Osteocyte (in vitro differentiated cells): ENCODE measurements around the gene SPINDOC. TPM values are rescaled to one million over a fixed set of nuclear protein-coding genes. Genes with fewer than 3 reads are reported as not detected.

Experiments used
- DNase-seq: peaks from one replicate; pipeline ENCODE4 v3.0.0; 2021; ENCODE audit warnings: mixed read lengths; ENCODE audit not compliant: unreplicated experiment; ENCODE audit errors: extremely low spot score
- H3K27ac Mint-ChIP-seq: one replicate; pipeline ENCODE4 v1.8.0; 2021; ENCODE audit warnings: mild to moderate bottlenecking, mixed read lengths; ENCODE audit not compliant: unreplicated experiment
- H3K27me3 Mint-ChIP-seq: one replicate; pipeline ENCODE4 v1.8.0; 2021; ENCODE audit warnings: mixed read lengths; ENCODE audit not compliant: unreplicated experiment
- H3K36me3 Mint-ChIP-seq: one replicate; pipeline ENCODE4 v1.8.0; 2021; ENCODE audit warnings: mixed read lengths; ENCODE audit not compliant: unreplicated experiment
- H3K4me1 Mint-ChIP-seq: one replicate; pipeline ENCODE4 v1.8.0; 2021; ENCODE audit warnings: mixed read lengths; ENCODE audit not compliant: unreplicated experiment
- H3K4me3 Mint-ChIP-seq: one replicate; pipeline ENCODE4 v1.8.0; 2021; ENCODE audit warnings: mild to moderate bottlenecking, moderate library complexity, mixed read lengths; ENCODE audit not compliant: unreplicated experiment
- H3K9me3 Mint-ChIP-seq: one replicate; pipeline ENCODE4 v1.8.0; 2021; ENCODE audit warnings: mixed read lengths; ENCODE audit not compliant: unreplicated experiment
- CTCF ChIP-seq: fragments of 200-600 bp; sonication (generic); IDR thresholded peaks from 2 replicates; pipeline ENCODE4 v1.5.0; 2021; ENCODE audit warnings: antibody characterized with exemption, mild to moderate bottlenecking, moderate library complexity
- total RNA-seq: library from RNA; stranded (reverse); gene quantifications from 2 replicates; pipeline ENCODE4 v1.2.1, GENCODE V29; 2021

SPINDOC gene
- total RNA-seq, 1 donor from 2014 or later: 33.5 TPM

DNA sequence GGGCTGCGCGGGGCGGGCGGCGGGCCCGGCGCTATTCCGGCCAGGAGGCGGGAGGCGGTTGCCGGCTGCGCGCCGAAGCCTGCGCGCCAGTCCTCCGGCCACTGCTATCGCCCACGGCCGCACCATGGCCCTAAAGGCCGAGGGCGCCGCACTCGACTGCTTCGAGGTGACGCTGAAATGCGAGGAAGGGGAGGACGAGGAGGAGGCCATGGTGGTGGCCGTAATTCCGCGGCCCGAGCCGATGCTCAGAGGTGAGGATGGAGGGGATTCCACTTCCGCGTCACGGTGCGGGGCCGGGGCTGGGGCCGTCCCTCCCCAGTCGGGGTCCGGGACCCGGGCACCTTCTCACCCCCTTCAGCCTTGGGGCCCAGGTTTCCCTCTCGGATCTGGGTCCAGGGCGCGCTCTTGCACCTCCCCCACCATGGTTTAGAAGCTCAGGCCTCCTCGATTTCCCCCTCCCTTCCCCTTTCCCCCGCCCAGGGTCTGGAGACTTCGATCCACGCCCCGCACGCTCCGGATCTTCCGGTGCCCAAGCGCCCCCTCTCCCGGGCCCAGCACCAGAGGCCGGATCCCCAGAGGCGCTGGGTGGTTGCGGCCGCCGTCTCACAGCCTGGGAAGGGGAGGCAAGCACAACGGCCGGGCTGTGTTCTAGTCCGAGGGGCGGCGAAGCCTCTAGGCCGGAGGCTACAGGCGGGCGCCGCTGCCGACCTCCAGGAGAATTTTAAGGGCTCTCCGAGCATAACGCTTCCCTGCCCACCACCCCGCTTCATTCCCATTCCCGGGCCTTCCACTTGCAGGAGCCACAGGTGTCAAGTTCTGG is 517 bp downstream of the SPINDOC start:
- no peak for TF ChIP-seq CTCF
- Mint-ChIP-seq H3K9me3 (no peaks in the 10 kb centered on the region), H3K4me3 (peak overlapping the region; percentile 86), H3K4me1 (peaks cover 32% of the 10 kb centered on the region), H3K27me3 (no peaks in the 10 kb centered on the region), H3K27ac (peak overlapping the region; percentile 29), H3K36me3 (peaks cover 15% of the 10 kb centered on the region)
- peak; percentile 86 for DNase-seq

- Mint-ChIP-seq H3K4me1 (peaks cover 32% of the 10 kb centered on the region), H3K27me3 (no peaks in the 10 kb centered on the region), H3K9me3 (no peaks in the 10 kb centered on the region), H3K36me3 (peaks cover 15% of the 10 kb centered on the region), H3K27ac (peak overlapping the region; percentile 29), H3K4me3 (peak overlapping the region; percentile 86)
- no peak for DNase-seq
- TF ChIP-seq CTCF: no peak
These were observed 1.1 kb downstream of the SPINDOC start for GRCh38 chr11:63814383-63814736.

DNA sequence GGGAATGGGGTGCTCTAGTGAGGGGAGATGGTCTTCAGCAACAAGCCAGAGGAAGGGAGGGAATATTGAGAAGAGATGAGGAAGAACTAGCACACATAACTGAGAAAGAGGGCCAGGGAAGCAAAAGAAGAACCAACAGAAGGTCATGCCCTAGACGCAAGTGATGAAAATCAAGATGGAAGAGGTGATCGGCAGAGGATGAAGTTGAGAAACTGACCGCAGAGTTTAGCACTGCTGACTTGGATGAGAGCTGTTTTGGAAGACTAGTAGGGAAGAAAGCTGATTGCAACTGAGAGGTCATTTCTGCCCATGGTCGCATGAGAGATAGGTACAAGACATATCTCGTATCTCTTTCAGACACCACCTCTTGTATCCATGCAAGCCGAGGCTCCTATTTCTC is 2.9 kb downstream of the SPINDOC start:
- Mint-ChIP-seq H3K9me3 (no peaks in the 10 kb centered on the region), H3K36me3 (peaks cover 24% of the 10 kb centered on the region), H3K27ac (no peak overlapping the region), H3K4me1 (peaks cover 32% of the 10 kb centered on the region), H3K4me3 (no peak overlapping the region), H3K27me3 (no peaks in the 10 kb centered on the region)
- TF ChIP-seq CTCF: no peak
- DNase-seq: no peak

- no peak for TF ChIP-seq CTCF
These were observed 3.5 kb downstream of the SPINDOC start for GRCh38 chr11:63816732-63817131.

DNA sequence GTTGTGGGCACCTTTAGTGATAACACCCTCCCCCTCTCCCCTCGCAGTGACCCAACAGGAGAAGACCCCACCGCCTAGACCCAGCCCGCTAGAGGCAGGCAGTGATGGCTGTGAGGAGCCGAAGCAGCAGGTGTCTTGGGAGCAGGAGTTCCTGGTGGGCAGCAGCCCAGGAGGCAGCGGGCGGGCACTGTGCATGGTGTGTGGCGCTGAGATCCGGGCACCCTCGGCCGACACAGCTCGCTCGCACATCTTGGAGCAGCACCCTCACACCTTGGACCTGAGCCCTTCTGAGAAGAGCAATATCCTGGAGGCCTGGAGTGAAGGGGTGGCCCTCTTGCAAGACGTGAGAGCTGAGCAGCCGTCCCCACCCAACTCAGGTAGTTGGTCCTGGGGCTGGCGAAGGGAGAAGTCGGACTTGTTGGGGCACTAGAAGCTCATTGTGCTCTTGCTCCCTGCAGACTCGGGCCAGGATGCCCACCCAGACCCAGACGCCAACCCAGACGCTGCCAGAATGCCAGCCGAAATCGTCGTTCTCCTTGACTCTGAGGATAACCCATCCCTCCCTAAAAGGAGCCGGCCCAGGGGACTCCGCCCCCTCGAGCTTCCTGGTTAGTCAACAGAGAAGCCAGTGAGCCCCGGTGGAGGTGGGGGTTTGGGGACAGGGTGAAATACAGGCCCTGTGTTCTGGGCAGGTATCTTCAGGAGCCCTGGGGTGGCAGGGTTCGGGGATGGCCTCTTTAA is 4.7 kb downstream of the SPINDOC start:
- DNase-seq: no peak
- Mint-ChIP-seq H3K27me3 (no peaks in the 10 kb centered on the region), H3K4me3 (no peak overlapping the region), H3K4me1 (peaks cover 19% of the 10 kb centered on the region), H3K27ac (no peak overlapping the region), H3K9me3 (no peaks in the 10 kb centered on the region), H3K36me3 (peaks cover 35% of the 10 kb centered on the region)
- TF ChIP-seq CTCF: no peak

More at GRCh38 chr11:63816732-63817131, 3.5 kb downstream of the SPINDOC start:
- no peaks in the 10 kb centered on the region for H3K9me3 Mint-ChIP-seq
- no peak for DNase-seq
- H3K27ac Mint-ChIP-seq: no peak overlapping the region
- H3K4me3 Mint-ChIP-seq: no peak overlapping the region
- H3K36me3 Mint-ChIP-seq: peaks cover 29% of the 10 kb centered on the region
- H3K27me3 Mint-ChIP-seq: no peaks in the 10 kb centered on the region
- H3K4me1 Mint-ChIP-seq: peaks cover 30% of the 10 kb centered on the region
